Activated CD8-positive, alpha-beta memory T cell treated with anti-CD3 and anti-CD28 coated beads for 1 hour (primary cell): ENCODE data around the gene CLEC2L.

Experiments used
- DNase-seq, 2 donors: peaks; one replicate each; pipeline ENCODE4 v3.0.0-alpha.2; 2020; ENCODE audit warnings: low read depth in 1 of 2; ENCODE audit errors: extremely low read depth in 1 of 2

The CLEC2L gene

GRCh38 chr7:139573871-139574270 lies 50.4 kb downstream of the CLEC2L start:
- DNase-seq: no peak

DNA sequence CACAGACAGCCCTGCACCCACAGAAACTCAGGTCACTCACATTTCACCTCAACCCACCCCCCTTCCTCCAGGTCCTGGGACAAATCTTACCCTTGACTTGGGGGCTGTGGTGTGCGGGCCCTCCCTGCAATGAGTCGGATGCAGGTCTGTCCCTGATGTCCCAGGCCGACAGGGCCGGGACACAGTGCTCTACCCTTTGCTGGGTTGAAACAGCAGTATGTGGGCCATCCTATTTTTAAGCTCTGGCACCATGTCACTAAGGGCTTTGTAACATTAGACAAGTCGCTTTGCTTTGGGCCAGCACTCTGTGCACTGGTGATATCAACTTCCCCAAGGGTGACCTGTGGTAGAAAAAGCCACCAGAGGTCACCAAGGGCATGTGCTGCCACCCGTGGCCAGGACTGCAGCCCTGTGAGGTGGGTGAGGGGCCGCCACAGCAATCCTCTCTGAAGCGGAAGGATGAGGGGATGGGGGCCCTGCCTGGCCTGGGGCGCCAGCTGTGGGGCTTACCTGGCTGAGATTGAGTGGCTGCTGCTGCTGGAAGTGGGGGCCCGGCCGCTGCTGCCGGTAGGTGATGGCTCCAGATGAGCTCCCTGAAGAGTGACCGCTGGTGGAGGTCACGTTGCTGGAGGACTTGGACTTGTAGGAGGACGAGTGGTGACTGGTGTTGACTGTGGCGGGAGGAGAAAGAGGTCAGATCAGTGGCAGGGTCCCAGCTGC lies 51.3 kb downstream of the CLEC2L start:
- DNase-seq: no peak

- no peak for DNase-seq
Observed at GRCh38 chr7:139575338-139575680, 51.8 kb downstream of the CLEC2L start.

GRCh38 chr7:139576179-139576973 lies 52.9 kb downstream of the CLEC2L start:
- no peak for DNase-seq

GRCh38 chr7:139580435-139580834 lies 57.0 kb downstream of the CLEC2L start:
- DNase-seq: no peak

DNA sequence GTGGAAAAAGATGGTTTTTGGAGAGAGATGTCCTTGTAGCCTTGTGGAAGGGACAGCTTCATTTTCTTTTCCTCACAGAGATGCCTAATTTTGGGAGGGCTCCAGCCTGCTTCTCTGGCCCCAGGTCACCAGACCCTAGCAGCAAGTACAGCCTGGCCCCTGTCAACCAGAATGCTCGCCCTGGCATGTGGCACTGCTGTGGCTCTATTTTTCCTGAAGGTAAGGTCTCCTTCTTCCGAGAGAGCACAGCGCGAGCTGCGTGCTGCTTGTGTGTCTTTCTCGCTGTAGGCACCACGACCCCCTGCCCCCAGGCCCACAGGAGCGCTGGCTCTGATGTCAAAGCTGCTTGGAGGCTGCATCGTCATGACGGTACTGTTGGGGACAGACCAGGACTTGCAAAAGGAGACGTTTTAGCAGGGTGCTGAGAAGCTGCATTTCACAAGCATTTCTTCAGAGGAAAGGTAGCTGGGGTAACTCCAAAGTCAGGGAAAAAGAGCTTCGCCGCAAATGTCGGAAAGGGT lies 58.7 kb downstream of the CLEC2L start:
- no peak for DNase-seq

- DNase-seq: no peak
Observed at GRCh38 chr7:139582671-139583155, 59.2 kb downstream of the CLEC2L start.

DNA sequence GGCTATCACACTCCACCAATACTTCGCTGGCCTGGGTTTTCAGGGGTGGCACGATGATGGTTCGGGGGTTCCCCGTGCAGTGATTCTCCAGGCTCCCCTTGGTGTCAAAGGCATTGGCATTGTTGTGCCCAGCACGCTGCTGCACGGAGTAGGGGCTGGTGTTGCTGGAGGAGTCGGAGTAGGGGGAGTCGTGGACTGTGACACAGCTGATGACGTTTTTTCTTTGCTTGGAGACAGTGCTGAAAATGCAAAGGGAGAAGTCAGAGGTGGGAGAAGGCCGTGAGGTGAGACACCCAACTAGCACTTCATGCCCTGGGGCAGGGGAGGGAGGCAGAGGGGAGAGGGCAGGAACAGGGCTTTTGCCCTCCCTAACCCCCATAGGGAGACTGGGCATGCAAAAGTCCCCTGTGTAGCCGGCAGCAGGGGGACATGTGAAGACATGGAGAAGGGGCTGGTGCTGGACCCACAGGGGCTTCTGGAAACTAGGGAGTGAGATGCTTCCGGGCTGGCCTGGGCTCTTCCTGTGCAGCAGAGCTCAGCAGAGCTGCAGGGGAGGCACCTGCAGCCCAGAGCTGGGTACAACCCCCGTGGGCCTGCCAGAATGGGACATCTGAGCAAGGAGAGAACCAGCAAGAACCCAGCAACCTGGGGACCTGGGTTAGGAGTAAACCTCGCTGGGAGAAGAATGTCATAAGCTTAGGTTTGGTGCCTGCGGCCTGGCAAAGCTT lies 60.5 kb downstream of the CLEC2L start:
- no peak for DNase-seq

- no peak for DNase-seq
Observed at GRCh38 chr7:139585042-139585441, 61.6 kb downstream of the CLEC2L start.

- no peak for DNase-seq
Observed at GRCh38 chr7:139586286-139586685, 62.8 kb downstream of the CLEC2L start.

DNA sequence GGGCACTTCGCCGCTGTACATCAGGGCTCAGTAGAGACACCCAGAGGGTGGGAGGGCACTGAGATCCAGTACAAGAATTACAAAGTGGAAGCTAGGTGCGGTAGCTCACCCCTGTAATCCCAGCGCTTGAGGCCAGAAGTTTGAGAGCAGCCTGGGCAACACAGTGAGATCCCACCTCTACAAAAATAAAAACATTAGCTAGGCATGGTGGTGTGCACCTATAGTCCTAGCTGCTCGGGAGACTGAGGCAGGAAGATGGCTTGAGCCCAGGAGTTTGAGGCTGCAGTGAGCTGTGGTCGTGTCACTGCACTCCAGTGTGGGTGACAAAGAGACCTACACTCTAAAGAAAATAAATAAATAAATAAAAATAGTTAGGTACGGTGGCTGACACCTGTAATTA lies 64.0 kb downstream of the CLEC2L start:
- DNase-seq: no peak

- no peak for DNase-seq
Observed at GRCh38 chr7:139588632-139589031, 65.1 kb downstream of the CLEC2L start.

DNA sequence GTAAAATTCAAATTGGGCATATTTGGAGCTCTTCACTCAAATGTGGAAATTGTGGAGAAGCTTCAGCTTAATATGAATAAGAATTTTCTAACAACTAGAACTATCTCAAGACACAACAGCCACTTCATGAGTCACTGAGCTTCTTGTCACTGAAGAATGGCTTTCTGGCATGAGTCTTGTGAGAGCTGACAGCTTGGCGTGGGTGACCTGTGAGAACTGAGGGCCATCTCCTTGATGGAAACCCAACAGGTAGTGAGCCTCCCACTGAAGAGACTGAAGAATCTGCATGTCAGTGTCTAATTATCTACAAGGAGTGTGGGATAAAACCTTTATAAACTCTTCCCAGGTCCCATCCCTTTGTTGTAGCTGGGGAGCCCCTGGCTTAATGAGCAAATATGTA lies 66.0 kb downstream of the CLEC2L start:
- no peak for DNase-seq

DNA sequence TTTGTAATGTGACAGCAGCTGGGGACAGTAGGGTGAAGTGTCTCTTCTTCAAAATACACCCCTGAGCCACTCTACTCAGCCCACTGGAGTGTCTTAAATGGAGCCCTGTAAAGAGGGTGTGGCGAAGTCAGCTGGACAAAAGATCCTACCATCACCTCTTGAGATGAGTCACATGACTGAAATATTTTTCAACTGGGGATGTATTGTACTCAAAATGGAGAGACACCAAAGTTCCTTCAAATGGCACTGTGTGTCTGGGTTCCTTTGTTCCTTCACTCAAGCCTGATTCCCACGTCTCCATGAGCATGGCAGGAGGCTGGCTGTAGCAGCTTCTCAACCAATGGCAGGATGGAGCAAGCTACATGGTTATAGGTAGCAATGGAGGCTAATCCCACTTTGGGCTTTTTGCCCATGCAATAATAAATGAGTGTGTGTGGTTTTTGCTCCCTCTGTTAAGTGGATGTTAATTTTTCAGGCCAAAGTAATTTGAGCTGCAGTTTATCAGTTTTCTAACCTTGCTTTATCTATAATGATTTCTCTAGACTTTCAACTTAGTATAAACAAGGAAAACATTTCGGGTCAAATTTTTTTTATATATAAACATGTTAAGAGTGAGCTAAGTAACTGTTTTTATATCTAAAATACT lies 68.2 kb downstream of the CLEC2L start:
- DNase-seq: no peak

DNA sequence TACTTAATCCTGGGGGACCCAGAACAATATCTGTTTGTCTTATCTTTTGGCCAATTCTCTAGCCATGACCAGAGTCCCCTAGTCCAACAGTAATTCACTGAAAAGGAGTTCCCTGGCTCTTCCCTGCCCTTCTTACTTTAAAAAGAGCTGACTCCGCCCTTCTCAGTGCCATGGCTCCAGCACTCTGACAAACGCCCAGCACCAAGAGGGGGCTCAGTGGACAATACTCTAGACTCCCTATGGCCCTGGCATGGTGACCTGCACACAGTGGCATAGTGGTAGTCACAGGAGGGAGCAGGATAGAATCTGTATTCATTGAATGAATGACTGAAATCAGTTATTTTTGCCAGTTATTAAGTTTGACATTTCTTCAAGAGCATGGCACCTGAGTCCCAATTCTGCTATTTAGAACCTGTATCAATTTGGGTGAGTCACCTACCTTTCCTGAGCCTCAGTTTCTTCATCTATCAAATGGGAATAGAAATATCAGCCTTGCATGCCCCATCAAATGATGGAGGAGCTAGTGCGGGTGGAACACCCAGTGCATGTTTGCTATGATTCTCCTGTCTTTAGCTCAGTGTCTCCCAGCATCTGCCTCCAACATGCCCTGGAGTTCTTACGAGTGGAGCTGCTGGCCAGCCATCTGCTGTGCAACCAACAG lies 69.4 kb downstream of the CLEC2L start:
- no peak for DNase-seq

GRCh38 chr7:139594090-139594489 lies 70.6 kb downstream of the CLEC2L start:
- no peak for DNase-seq
